K562 (cell line): ENCODE data around the gene DIS3L2. TPM values are rescaled to one million over a fixed set of nuclear protein-coding genes. Genes with fewer than 3 reads are reported as not detected.

Source experiments
- ATAC-seq: fragments of 200-7000 bp; cut with Tn5 transposase; 3 replicates; pipeline ENCODE4 v1.9.1; 2020; ENCODE audit warnings: moderate library complexity
- BruUV-seq: library from RNA; stranded (reverse); fragments of 400-500 nt; replicated peaks from 2 replicates; lab custom pipeline; 2021; lab: Mats Ljungman, UMichigan
- CTCF ChIA-PET: fragments of 300-600 bp; formaldehyde crosslinking; extraction: SDS; loops from one replicate; lab custom pipeline; 2021; ENCODE audit warnings: low intra/inter-chr PET ratio; lab: Yijun Ruan, JAX
- POLR2A ChIA-PET: fragments of 300-600, 350-650 bp; sonication (Branson Sonifier 250); formaldehyde crosslinking; extraction: SDS; loops from one replicate; lab custom pipeline; 2021; ENCODE audit warnings: antibody characterized with exemption, inconsistent platforms; lab: Yijun Ruan, JAX
- DNase-seq, 4 experiments: peaks; one replicate each; pipeline versions ENCODE4 v3.0.0 to v3.0.0-alpha.2; 2011 to 2018; ENCODE audit warnings: low spot score in 3 of 4, mixed read lengths in 3 of 4; ENCODE audit errors: extremely low read depth in 1 of 4
- FAIRE-seq: peaks from 2 replicates; lab custom pipeline; 2011; peaks lifted over from hg19 to GRCh38; lab: Jason Lieb, UNC
- H2AFZ ChIP-seq: 2 replicates; pipeline ENCODE4 v1.6.0; 2011; ENCODE audit warnings: low read depth, low read length, control low read depth, inconsistent platforms
- H3K27ac ChIP-seq: fragments of 200-600 bp; 3 replicates; pipeline ENCODE4 v1.8.0; 2011; ENCODE audit warnings: low read depth, mild to moderate bottlenecking, control low read depth, inconsistent platforms, low read length, moderate library complexity, mixed read lengths; ENCODE audit errors: extremely low read depth
- H3K27me3 ChIP-seq, 2 experiments: fragments of 300-600 bp in 1 of 2; 2 replicates in 1 of 2; 3 replicates in 1 of 2; pipeline versions ENCODE4 v1.6.0 to v1.8.0; 2011; ENCODE audit warnings: inconsistent platforms in 2 of 2, low read length in 2 of 2, mild to moderate bottlenecking in 1 of 2, mixed read lengths in 1 of 2, moderate library complexity in 1 of 2; ENCODE audit not compliant: control insufficient read depth in 2 of 2, insufficient read depth in 2 of 2
- H3K36me3 ChIP-seq: fragments of 300-600 bp; 3 replicates; pipeline ENCODE4 v1.8.0; 2011; ENCODE audit warnings: mild to moderate bottlenecking, low read length, inconsistent platforms; ENCODE audit not compliant: control insufficient read depth, insufficient read depth
- H3K4me1 ChIP-seq, 2 experiments: fragments of 200-600 bp in 1 of 2; replicated peaks in 1 of 2; 2 replicates in 1 of 2; 3 replicates in 1 of 2; pipeline versions ENCODE4 v1.5.1 to v1.8.0; 2011; ENCODE audit warnings: inconsistent platforms in 2 of 2, low read length in 2 of 2, mild to moderate bottlenecking in 1 of 2, mixed read lengths in 1 of 2, moderate library complexity in 1 of 2; ENCODE audit not compliant: control insufficient read depth in 2 of 2, insufficient read depth in 2 of 2
- H3K4me2 ChIP-seq: 2 replicates; pipeline ENCODE4 v1.6.1; 2011; ENCODE audit warnings: low read length, control low read depth, inconsistent platforms, mixed read lengths; ENCODE audit not compliant: insufficient read depth
- H3K4me3 ChIP-seq: fragments of 200-600 bp; sonication (generic), shearing (Covaris generic); 2 replicates; pipeline ENCODE4 v1.5.1; 2016; ENCODE audit warnings: control low read depth, inconsistent platforms
- H3K79me2 ChIP-seq: fragments of 200-600 bp; 3 replicates; pipeline ENCODE4 v1.8.0; 2011; ENCODE audit warnings: low read length, inconsistent platforms; ENCODE audit not compliant: control insufficient read depth, insufficient read depth
- H3K9ac ChIP-seq, 2 experiments: 2 replicates each; pipeline versions ENCODE4 v1.6.0 to v1.6.1; 2011; ENCODE audit warnings: low read depth in 2 of 2, low read length in 2 of 2, control low read depth in 1 of 2, inconsistent platforms in 1 of 2, mild to moderate bottlenecking in 1 of 2, mixed read lengths in 1 of 2; ENCODE audit not compliant: insufficient read depth in 1 of 2
- H3K9me1 ChIP-seq: one replicate; pipeline ENCODE4 v1.6.0; 2011; ENCODE audit warnings: inconsistent platforms, mild to moderate bottlenecking, low read length, moderate library complexity; ENCODE audit not compliant: control insufficient read depth, insufficient read depth
- H3K9me3 ChIP-seq: replicated peaks from 2 replicates; pipeline ENCODE4 v1.5.1; 2011; ENCODE audit warnings: low read depth, low read length, inconsistent platforms; ENCODE audit not compliant: control insufficient read depth, insufficient read depth
- H4K20me1 ChIP-seq: replicated peaks from 2 replicates; pipeline ENCODE4 v1.6.1; 2011; ENCODE audit warnings: low read length, inconsistent platforms, mixed read lengths; ENCODE audit not compliant: control insufficient read depth, insufficient read depth
- CBX3 ChIP-seq, 2 experiments: IDR thresholded peaks; 1 replicate in 1 of 2; 2 replicates in 1 of 2; pipeline ENCODE4 v1.6.1; 2012; ENCODE audit warnings: inconsistent platforms in 2 of 2, low read length in 2 of 2, borderline replicate concordance in 1 of 2, control low read depth in 1 of 2
- COPS2 ChIP-seq: fragments of 450-650 bp; conservative IDR thresholded peaks from 2 replicates; pipeline ENCODE4 v1.6.1; 2016; ENCODE audit warnings: mild to moderate bottlenecking, moderate library complexity
- E4F1 ChIP-seq: fragments of 250-450 bp; sonication (Bioruptor Pico); IDR thresholded peaks from 2 replicates; pipeline ENCODE4 v1.5.0; 2021; ENCODE audit warnings: mild to moderate bottlenecking, borderline replicate concordance
- EP400 ChIP-seq: fragments of 450-650 bp; IDR thresholded peaks from 2 replicates; pipeline ENCODE4 v1.6.1; 2017; ENCODE audit warnings: antibody characterized with exemption, mild to moderate bottlenecking, moderate library complexity
- GTF3C2 ChIP-seq: IDR thresholded peaks from 3 replicates; pipeline ENCODE4 v1.6.1; 2011; ENCODE audit warnings: borderline replicate concordance, mild to moderate bottlenecking, moderate library complexity; ENCODE audit not compliant: insufficient read length; ENCODE audit errors: extremely low read depth
- PHF8 ChIP-seq: fragments of 200-600 bp; sonication (generic); IDR thresholded peaks from 2 replicates; pipeline ENCODE4 v1.6.1; 2012; ENCODE audit warnings: mixed run types, mild to moderate bottlenecking, inconsistent platforms, low read length, moderate library complexity, borderline replicate concordance
- PTBP1 ChIP-seq: fragments of 200-400 bp; formaldehyde crosslinking; IDR thresholded peaks from 2 replicates; pipeline ENCODE4 v1.6.1; 2017; ENCODE audit warnings: low read depth, low read length
- RBFOX2 ChIP-seq: fragments of 200-400 bp; formaldehyde crosslinking; IDR thresholded peaks from 2 replicates; pipeline ENCODE4 v1.6.1; 2017; ENCODE audit warnings: low read depth, mild to moderate bottlenecking, low read length, moderate library complexity
- TCF3 ChIP-seq: sonication (generic); formaldehyde crosslinking; IDR thresholded peaks from 2 replicates; pipeline ENCODE4 v1.4.0; 2020; ENCODE audit warnings: mild to moderate bottlenecking, missing genetic modification reagents
- ZKSCAN8 ChIP-seq: fragments of 200-800 bp; sonication (Bioruptor generic); IDR thresholded peaks from 2 replicates; pipeline ENCODE4 v1.6.1; 2016; ENCODE audit warnings: missing genetic modification characterization, missing compliant biosample characterization
- ZNF41 ChIP-seq: fragments of 250-450 bp; sonication (Bioruptor Pico); conservative IDR thresholded peaks from 2 replicates; pipeline ENCODE4 v1.4.0; 2020; ENCODE audit warnings: mild to moderate bottlenecking
- ZNF518B ChIP-seq: fragments of 250-450 bp; sonication (Bioruptor Pico); IDR thresholded peaks from 2 replicates; pipeline ENCODE4 v1.5.0; 2021; ENCODE audit warnings: mild to moderate bottlenecking, moderate library complexity
- WGBS: fragments of 100-300 bp; shearing (Covaris generic); methylation state at CpG from one replicate; pipeline ENCODE4 v1.1.6; 2016; ENCODE audit warnings: low coverage, mixed read lengths; ENCODE audit not compliant: insufficient coverage; ENCODE audit errors: missing lambda C conversion rate; 5-methylcytosine and 5-hydroxymethylcytosine counted together
- in situ Hi-C: fragments of 300-500 bp; cut with MboI; formaldehyde crosslinking; loops from 4 replicates; pipeline ENCODE4 v1.15.0; 2018; ENCODE audit warnings: inconsistent platforms, mixed read lengths
- intact Hi-C: fragments of 100-400 bp; cut with micrococcal nuclease; formaldehyde crosslinking; loops from 2 replicates; pipeline ENCODE4 v1.14.2; 2022
- polyA plus RNA-seq, 8 experiments: library from polyadenylated mRNA; depleted of rRNA in 4 of 8; stranded (reverse) in 5 of 8; unstranded in 3 of 8; fragments of >200 nt; fragmentation: Nextera tagmentation in 2 of 8; fragmentation: Illumina TruSeq in 1 of 8; extraction: Ambion mirVana in 2 of 8; extraction: Trizol in 1 of 8; gene quantifications; 2 replicates each; pipeline versions ENCODE4 v1.2.1 to v1.2.3, GENCODE V29; 2011 to 2014; ENCODE audit warnings: inconsistent platforms in 1 of 8, missing spikeins in 1 of 8
- total RNA-seq, 7 experiments: library from RNA; depleted of rRNA in 6 of 7; stranded (reverse); fragments of >200 nt in 6 of 7; fragmentation: Illumina TruSeq in 2 of 7; extraction: Trizol in 2 of 7; gene quantifications; 2 replicates each; pipeline versions ENCODE4 v1.2.1 to v1.2.3, GENCODE V29; 2011 to 2021; ENCODE audit warnings: low replicate concordance in 1 of 7

DIS3L2 gene
- total and polyA plus RNA-seq, 9 of the 15 experiments (the other 6 are each of a cell fraction or from before 2014, with no cell fraction given): 1.5 to 19.2 (median 11.2) TPM

GRCh38 chr2:232368311-232368731, 406.8 kb downstream of the DIS3L2 start:
- no peaks in the 10 kb centered on the region for H3K36me3 ChIP-seq
- 14% methylated on average over 8 of the region's 15 CpGs for WGBS
- intact Hi-C loops: loop anchor here (5.0 kb wide), 1 partner anchor 74 kb away; no protein-coding TSS in a partner anchor
- H3K4me2 ChIP-seq: no peak overlapping the region
- no peak overlapping the region for H2AFZ ChIP-seq
- FAIRE-seq (no peak), DNase-seq (no peak), ATAC-seq (no peak)
- ChIA-PET POLR2A (no interaction called here), CTCF (no interaction called here)
- no TSS peak for BruUV-seq
- no peaks in the 10 kb centered on the region for H3K9me3 ChIP-seq
- H3K9me1 ChIP-seq: no peaks in the 10 kb centered on the region
- H3K79me2 ChIP-seq: no peaks in the 10 kb centered on the region
- no peak overlapping the region for H3K27ac ChIP-seq
- no peak overlapping the region for H3K4me3 ChIP-seq
- H3K9ac ChIP-seq: no peak overlapping the region
- in situ Hi-C loops: no loop called here
- H3K27me3 ChIP-seq: peaks cover 0 to 17% of the 10 kb centered on the region in 2 experiments; a peak in 1 of 5 replicates
- H3K4me1 ChIP-seq: peaks cover 0 to 6% of the 10 kb centered on the region in 2 experiments; a peak in 1 of 5 replicates
- H4K20me1 ChIP-seq: no peaks in the 10 kb centered on the region
- TF ChIP-seq COPS2: no peak
- TF ChIP-seq TCF3 (CRISPR knock-in tag): no peak
- no peak for TF ChIP-seq CBX3 (IDR thresholded peaks at IDR 0.05; ENCODE audit: borderline replicate concordance in 1 of 2, low read length in 2 of 2)
- TF ChIP-seq RBFOX2: no peak
- no peak for TF ChIP-seq PHF8
- TF ChIP-seq ZNF41 (CRISPR knock-in tag): no peak
- TF ChIP-seq PTBP1: no peak
- TF ChIP-seq EP400: no peak
- no peak for TF ChIP-seq ZKSCAN8
- no peak for TF ChIP-seq E4F1 (CRISPR knock-in tag)
- no peak for TF ChIP-seq ZNF518B (CRISPR knock-in tag)
- TF ChIP-seq GTF3C2: no peak
